ENCODE measurements around the gene ZNF24. TPM values are rescaled to one million over a fixed set of nuclear protein-coding genes. Genes with fewer than 3 reads are reported as not detected.

The ZNF24 gene
- total and polyA plus RNA-seq, 3 donors from 2014 or later, result 29.2 to 39.8 (median 38.9) TPM

DNA sequence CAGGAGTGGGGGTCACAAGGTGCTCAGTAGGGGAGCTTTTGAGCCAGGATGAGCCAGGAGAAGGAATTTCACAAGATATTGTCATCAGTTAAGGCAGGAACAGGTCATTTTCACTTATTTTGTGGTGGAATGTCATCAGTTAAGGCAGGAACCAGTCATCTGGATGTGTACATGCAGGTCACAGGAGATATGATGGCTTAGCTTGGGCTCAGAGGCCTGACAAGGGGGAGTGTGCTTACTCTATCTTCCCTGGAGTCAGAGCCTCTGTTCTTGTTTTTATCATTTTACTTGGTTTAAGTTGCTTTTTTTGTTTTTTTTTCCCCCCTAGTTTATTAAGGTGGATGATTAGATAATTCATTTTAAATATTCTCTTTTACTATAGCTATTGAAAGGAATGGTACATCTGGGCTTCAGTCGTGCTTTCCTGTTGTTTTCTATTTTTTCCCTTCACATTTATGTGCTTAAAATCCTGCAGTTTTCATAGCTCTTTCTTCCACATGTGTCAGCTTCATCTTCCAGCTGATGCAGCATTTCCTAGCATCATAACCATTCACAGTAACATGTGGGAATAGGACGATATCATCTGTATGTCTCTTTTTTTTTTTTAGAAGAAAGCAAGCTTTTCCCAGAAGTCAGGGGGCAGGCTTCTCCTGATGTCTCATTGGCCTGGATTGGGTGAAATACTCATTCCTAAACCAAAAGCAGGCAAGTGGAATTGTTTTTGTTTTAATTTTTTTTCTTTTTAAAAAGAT, 17.5 kb upstream of the ZNF24 start:
- H3K36me3 ChIP-seq (ENCODE audit: low read depth, missing control alignments), result no peaks in the 10 kb centered on the region

DNA sequence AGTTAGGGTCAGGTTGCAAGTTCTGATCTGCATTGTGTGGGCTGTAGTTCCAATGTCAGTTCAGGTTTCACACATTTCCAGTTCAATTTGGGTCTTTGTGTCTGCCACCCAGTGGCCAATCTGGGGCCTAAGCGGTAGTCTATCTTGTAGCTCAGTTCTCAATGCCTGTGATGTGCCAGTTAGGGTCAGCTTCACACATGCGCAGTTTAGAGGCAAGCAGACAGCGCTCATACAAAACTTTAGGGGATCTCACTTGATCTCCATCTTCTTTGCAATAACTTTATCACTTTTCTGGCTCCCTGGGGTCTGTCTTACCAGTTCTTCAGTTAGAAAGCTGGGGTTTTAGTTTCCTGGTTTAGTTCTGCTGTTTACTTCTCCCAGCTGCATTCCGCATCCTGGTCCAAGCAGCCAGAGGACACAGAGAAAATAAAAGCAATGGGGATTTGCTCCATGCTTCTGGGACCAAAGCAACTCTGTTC, 11.0 kb upstream of the ZNF24 start:
- H3K4me1 ChIP-seq, result no peaks in the 10 kb centered on the region
- 39 to 41% methylated on average over 4 of the region's 4 CpGs for WGBS, 2 donors
- DNase-seq, result peak; percentile 88
- no peaks in the 10 kb centered on the region for H3K27me3 ChIP-seq
- no peak overlapping the region for H3K27ac ChIP-seq
- no peak for TF ChIP-seq POLR2A (IDR thresholded peaks at IDR 0.05)
- TF ChIP-seq, protein P1, sequence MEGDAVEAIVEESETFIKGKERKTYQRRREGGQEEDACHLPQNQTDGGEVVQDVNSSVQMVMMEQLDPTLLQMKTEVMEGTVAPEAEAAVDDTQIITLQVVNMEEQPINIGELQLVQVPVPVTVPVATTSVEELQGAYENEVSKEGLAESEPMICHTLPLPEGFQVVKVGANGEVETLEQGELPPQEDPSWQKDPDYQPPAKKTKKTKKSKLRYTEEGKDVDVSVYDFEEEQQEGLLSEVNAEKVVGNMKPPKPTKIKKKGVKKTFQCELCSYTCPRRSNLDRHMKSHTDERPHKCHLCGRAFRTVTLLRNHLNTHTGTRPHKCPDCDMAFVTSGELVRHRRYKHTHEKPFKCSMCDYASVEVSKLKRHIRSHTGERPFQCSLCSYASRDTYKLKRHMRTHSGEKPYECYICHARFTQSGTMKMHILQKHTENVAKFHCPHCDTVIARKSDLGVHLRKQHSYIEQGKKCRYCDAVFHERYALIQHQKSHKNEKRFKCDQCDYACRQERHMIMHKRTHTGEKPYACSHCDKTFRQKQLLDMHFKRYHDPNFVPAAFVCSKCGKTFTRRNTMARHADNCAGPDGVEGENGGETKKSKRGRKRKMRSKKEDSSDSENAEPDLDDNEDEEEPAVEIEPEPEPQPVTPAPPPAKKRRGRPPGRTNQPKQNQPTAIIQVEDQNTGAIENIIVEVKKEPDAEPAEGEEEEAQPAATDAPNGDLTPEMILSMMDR (IDR thresholded peaks at IDR 0.05), result peak; percentile 23 to 47 (median 47)
- intact Hi-C loops (cut with DNase I; ENCODE audit: low total_unique reads), result no loop called here
- no peaks in the 10 kb centered on the region for H3K9me3 ChIP-seq
- no peak overlapping the region for H3K4me3 ChIP-seq
- no peaks in the 10 kb centered on the region for H3K36me3 ChIP-seq (ENCODE audit: low read depth, missing control alignments)

More for the DNA sequence above, 17.5 kb upstream of the ZNF24 start:
- Histone ChIP-seq H3K4me1 (no peaks in the 10 kb centered on the region), H3K9me3 (no peaks in the 10 kb centered on the region), H3K27me3 (no peaks in the 10 kb centered on the region), H3K27ac (no peak overlapping the region), H3K4me3 (no peak overlapping the region)
- no peak for DNase-seq
- WGBS, 2 donors, result 77 to 83% methylated on average over 2 of the region's 2 CpGs
- no peak for TF ChIP-seq POLR2A (IDR thresholded peaks at IDR 0.05)
- TF ChIP-seq, protein P1 (IDR thresholded peaks at IDR 0.05), result no peak
- intact Hi-C loops (cut with DNase I; ENCODE audit: low total_unique reads), result no loop called here

DNA sequence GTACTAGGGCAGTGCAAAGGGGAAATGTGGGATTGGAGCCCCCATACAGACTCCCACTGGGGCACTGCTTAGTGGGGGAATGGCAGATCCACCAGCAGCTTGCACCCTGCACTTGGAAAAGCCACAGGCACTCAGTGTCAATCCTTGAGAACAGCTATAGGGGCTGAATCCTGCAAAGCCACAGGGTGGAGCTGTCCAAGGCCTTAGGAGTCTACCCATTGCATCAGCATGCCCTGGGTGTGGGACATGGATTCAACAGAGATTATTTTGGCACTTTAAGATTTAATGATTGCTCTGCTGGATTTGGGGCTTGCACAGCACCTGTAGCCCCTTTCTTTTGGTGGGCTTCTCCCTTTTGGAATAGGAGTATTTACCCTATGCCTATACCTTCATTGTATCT, 8.6 kb upstream of the ZNF24 start:
- no peaks in the 10 kb centered on the region for H3K36me3 ChIP-seq (ENCODE audit: low read depth, missing control alignments)
- DNase-seq, result no peak
- no peak overlapping the region for H3K27ac ChIP-seq
- no peaks in the 10 kb centered on the region for H3K4me1 ChIP-seq
- TF ChIP-seq, protein P1 (IDR thresholded peaks at IDR 0.05), result no peak
- no peak for TF ChIP-seq POLR2A (IDR thresholded peaks at IDR 0.05)
- no peak overlapping the region for H3K4me3 ChIP-seq
- H3K9me3 ChIP-seq, result no peaks in the 10 kb centered on the region
- no peaks in the 10 kb centered on the region for H3K27me3 ChIP-seq
- intact Hi-C loops (cut with DNase I; ENCODE audit: low total_unique reads), result no loop called here

DNA sequence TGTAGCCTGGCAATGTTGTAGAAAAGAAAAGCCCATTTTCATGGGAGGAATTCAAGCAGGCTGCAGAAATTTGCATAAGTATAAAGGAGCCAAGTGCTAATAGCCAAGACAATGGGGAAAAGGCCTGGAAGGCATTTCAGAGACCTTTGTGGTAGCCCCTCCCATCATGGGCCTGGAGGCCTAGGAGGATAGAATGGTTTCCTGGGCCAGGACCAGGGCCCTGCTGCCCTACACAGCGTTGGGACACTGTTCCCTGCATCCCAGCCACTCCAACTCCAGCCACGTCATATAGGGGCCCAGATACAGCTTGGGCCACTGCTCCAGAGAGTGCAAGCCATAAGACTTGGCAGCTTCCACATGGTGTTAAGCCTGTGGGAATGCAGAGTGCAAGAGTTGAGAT, 8.1 kb upstream of the ZNF24 start:
- intact Hi-C loops (cut with DNase I; ENCODE audit: low total_unique reads), result no loop called here
- DNase-seq, result no peak
- Histone ChIP-seq H3K4me1 (no peaks in the 10 kb centered on the region), H3K9me3 (no peaks in the 10 kb centered on the region), H3K27me3 (no peaks in the 10 kb centered on the region), H3K4me3 (no peak overlapping the region), H3K27ac (no peak overlapping the region), H3K36me3 (ENCODE audit: low read depth, missing control alignments) (no peaks in the 10 kb centered on the region)
- 83 to 93% methylated on average over 2 of the region's 2 CpGs for WGBS, 2 donors
- no peak for TF ChIP-seq POLR2A (IDR thresholded peaks at IDR 0.05)
- TF ChIP-seq, protein P1 (IDR thresholded peaks at IDR 0.05), result no peak

DNA sequence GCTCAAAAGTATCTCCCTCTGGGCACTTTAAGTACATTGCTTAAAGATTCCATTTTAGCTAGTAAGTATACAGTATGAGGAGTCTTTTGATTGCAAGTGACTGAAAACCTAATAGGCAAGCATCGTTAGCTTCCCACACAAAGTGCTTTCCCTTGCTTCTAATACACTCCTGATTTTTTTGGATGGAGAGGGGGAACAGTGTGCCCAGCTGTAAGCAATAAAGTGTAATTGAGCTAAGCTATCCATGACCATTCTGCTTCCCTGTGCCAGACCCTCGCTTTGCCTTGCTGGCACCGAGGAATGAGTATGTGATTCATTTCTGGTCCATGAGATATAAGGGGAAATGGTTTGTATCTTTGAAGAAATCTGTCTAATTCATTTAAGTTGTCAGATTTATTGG, 3.8 kb upstream of the ZNF24 start:
- TF ChIP-seq POLR2A (IDR thresholded peaks at IDR 0.05), result no peak
- TF ChIP-seq, protein P1 (IDR thresholded peaks at IDR 0.05), result no peak
- intact Hi-C loops (cut with DNase I; ENCODE audit: low total_unique reads), result loop anchor here (10.0 kb wide), 1 partner anchor 93 kb away; no protein-coding TSS in a partner anchor
- Histone ChIP-seq H3K9me3 (no peaks in the 10 kb centered on the region), H3K36me3 (ENCODE audit: low read depth, missing control alignments) (no peaks in the 10 kb centered on the region), H3K27me3 (no peaks in the 10 kb centered on the region), H3K4me1 (peaks cover 14% of the 10 kb centered on the region), H3K27ac (no peak overlapping the region), H3K4me3 (no peak overlapping the region)
- DNase-seq, result no peak
- WGBS, 2 donors, result 84 to 88% methylated on average over 3 of the region's 3 CpGs
